ENCODE results near the gene DNAJC15.

DNA sequence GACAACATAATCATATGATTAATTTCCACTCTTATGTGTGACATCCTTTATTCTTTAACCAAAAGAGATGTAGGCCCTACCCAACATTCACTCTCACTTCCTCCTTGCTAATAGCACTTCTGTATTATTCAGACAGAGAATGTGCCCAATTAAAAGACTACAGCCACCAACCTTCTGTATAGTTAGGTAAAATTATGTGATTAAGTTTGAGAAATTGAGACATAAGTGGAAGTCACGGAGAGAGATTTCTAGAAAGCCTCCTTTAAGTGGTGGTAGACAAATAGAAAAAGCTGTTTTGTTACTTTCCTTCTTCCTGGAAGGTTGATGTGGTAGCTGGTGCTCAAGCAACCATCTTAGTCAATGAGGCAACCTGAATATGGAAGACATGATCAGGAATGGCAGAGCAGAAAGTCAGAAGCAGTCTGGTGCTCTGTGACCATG is 46.1 kb upstream of the DNAJC15 start:
- TF ChIP-seq CTCF (IDR thresholded peaks at IDR 0.05): no peak
- no peak for TF ChIP-seq POLR2A (IDR thresholded peaks at IDR 0.05)
